Rectal smooth muscle tissue (tissue), 1 donor: ENCODE measurements around the gene HDAC4.

ENCODE experiments used
- H3K27ac ChIP-seq: one replicate; pipeline ENCODE4 v1.7.0; 2013; ENCODE audit warnings: low read depth, low read length, inconsistent platforms
- H3K27me3 ChIP-seq: one replicate; pipeline ENCODE4 v1.7.0; 2013; ENCODE audit warnings: low read length; ENCODE audit not compliant: control insufficient read depth, insufficient read depth
- H3K36me3 ChIP-seq: one replicate; pipeline ENCODE4 v1.7.0; 2013; ENCODE audit warnings: low read length; ENCODE audit not compliant: control insufficient read depth, insufficient read depth
- H3K4me1 ChIP-seq: one replicate; pipeline ENCODE4 v1.7.0; 2013; ENCODE audit warnings: low read length; ENCODE audit not compliant: control insufficient read depth, insufficient read depth
- H3K4me3 ChIP-seq: one replicate; pipeline ENCODE4 v1.7.0; 2013; ENCODE audit warnings: low read length
- H3K9ac ChIP-seq: one replicate; pipeline ENCODE4 v1.7.0; 2013; ENCODE audit warnings: low read length

Gene HDAC4

DNA sequence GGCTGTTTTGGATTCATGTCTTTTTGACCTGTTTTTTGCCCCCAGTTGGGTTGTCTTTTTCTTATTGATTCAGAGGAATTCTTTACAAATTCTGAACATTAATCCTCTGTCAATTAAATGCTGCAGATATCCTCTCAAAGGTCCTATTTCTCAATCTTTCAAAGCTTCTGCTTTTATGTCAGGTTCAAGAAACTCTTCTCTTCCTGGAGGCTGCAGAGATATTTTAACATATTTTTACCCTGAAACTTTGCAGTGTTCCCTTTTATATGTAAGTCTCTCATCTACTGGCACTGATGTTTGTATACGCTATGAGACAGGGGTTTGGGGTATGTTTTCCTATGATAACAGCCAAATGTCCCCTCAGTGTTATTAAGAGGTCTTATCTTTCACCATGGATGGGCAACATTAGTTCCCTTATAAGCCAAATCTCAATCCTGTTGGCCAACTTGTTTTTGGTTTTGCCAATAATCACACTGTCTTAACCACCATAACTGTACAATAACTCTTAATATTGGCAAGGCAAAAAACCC lies 159.3 kb downstream of the HDAC4 start:
- no peaks in the 10 kb centered on the region for H3K27me3 ChIP-seq
- no peak overlapping the region for H3K4me3 ChIP-seq
- peak overlapping the region; percentile 8 for H3K27ac ChIP-seq
- H3K9ac ChIP-seq: no peak overlapping the region
- H3K4me1 ChIP-seq: peaks cover 54% of the 10 kb centered on the region
- no peaks in the 10 kb centered on the region for H3K36me3 ChIP-seq

DNA sequence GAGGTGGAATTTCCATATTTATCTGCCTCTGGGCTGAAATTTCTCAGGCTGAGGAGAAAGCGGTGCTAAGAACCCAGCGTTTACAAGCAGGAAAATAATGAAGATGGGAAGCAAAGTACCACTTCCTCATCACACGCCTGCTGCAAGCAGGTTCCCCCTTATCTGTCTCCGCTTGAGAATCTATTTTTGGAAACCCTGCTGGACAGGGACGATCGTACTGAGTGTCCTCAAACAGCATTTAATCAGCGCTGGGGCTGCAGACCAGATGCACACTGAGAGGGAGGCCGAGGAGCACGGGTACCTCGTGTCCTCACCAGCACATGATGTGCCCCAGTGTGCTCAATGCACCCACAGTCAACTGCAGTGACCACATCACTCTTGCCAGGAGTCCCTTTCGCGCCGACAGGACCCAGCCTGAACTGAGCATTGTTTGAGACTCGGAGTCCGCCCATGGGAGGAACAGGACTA lies 160.4 kb downstream of the HDAC4 start:
- H3K27ac ChIP-seq: peak overlapping the region; percentile 79
- H3K9ac ChIP-seq: no peak overlapping the region
- no peaks in the 10 kb centered on the region for H3K27me3 ChIP-seq
- H3K4me3 ChIP-seq: peak overlapping the region; percentile 29
- peaks cover 43% of the 10 kb centered on the region for H3K4me1 ChIP-seq
- H3K36me3 ChIP-seq: no peaks in the 10 kb centered on the region

GRCh38 chr2:239239607-239240413 lies 161.0 kb downstream of the HDAC4 start:
- Histone ChIP-seq H3K36me3 (peaks cover 4% of the 10 kb centered on the region), H3K9ac (no peak overlapping the region), H3K27ac (peak overlapping the region; percentile 79), H3K4me1 (peaks cover 37% of the 10 kb centered on the region), H3K4me3 (peak overlapping the region; percentile 29), H3K27me3 (no peaks in the 10 kb centered on the region)

GRCh38 chr2:239238839-239239606 lies 161.8 kb downstream of the HDAC4 start:
- Histone ChIP-seq H3K4me3 (peak overlapping the region; percentile 29), H3K4me1 (peaks cover 32% of the 10 kb centered on the region), H3K27ac (peak overlapping the region; percentile 79)

DNA sequence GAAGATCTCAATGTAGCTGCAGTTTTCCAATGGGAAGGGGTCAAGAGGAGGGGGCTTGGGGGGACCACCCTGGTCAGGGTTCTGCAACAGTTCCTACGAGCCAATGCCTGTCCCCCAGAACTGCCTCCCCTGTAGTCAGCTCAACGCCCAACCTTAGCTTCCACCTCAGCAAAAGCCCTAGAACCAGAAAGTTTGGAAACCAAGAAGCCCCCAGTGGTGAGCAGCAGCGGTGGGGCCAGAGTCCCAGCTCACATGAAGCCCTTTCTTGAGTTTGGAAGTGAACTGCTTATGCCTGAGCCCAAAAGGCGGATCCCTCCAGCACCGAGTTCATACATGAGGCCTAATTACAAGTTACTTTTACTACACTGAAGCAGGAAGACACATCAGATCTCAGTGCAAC lies 162.4 kb downstream of the HDAC4 start:
- Histone ChIP-seq H3K36me3 (peaks cover 4% of the 10 kb centered on the region), H3K27ac (peak overlapping the region; percentile 79), H3K9ac (no peak overlapping the region), H3K4me3 (no peak overlapping the region), H3K4me1 (peaks cover 33% of the 10 kb centered on the region), H3K27me3 (no peaks in the 10 kb centered on the region)

More at GRCh38 chr2:239238839-239239606, 161.8 kb downstream of the HDAC4 start:
- Histone ChIP-seq H3K36me3 (peaks cover 4% of the 10 kb centered on the region), H3K9ac (no peak overlapping the region), H3K27me3 (no peaks in the 10 kb centered on the region)

DNA sequence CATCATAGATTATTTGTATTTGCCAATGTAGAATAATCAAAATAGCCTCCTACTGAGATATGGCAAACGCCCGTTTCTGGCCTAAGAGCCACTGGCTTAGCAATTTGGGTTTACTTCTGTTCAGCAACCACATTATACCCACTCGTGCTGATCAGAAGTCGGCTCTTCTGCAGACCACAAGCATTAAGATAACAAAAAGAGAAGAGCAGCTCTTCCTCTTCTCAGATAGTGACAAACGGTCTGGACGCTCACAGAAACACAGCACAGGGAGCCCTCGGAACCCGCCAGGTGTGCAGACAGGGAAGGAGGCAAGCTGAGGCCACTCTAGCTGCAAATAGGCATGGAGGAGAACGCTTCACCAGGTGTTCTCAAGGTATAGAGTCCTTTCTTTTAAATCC lies 164.0 kb downstream of the HDAC4 start:
- Histone ChIP-seq H3K4me3 (no peak overlapping the region), H3K36me3 (peaks cover 4% of the 10 kb centered on the region), H3K9ac (no peak overlapping the region), H3K4me1 (peaks cover 33% of the 10 kb centered on the region), H3K27ac (no peak overlapping the region), H3K27me3 (no peaks in the 10 kb centered on the region)

DNA sequence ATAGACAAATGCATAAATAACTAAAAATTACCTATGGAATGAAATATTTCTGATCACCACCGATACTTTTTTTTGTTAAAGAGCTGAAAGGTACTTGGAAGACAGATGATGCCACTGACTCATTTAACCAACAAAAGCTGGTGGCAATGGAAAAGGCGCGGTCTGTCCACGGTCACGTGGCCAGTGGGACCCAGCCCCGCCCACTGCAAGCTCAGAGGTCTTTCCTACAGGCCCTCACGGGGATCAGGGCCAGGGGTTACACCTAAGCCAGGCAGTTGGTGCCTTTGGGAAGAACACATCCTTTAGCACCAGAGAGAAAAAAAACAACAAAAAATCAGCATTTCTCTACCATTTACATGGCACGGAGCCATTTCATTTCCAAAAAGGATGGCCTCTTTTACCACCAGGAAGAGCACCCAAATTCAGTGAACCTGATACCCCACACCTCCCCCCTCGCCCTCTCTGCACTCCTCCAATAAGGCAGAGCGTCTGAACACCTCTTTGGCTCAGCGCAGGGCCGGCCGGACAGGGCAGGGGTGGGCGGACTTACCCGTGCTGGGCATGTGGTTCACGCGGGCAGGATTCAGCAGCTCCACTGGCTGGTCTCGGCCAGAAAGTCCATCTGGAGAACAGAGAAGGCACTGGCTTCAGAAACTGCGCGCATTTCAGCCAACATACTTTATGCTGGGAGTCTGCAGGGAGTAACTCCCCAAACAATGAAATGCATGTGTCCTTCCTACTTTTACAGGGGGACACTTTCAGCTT lies 164.6 kb downstream of the HDAC4 start:
- H3K4me3 ChIP-seq: no peak overlapping the region
- H3K4me1 ChIP-seq: peaks cover 29% of the 10 kb centered on the region
- no peaks in the 10 kb centered on the region for H3K27me3 ChIP-seq
- H3K27ac ChIP-seq: no peak overlapping the region
- no peak overlapping the region for H3K9ac ChIP-seq
- H3K36me3 ChIP-seq: peaks cover 4% of the 10 kb centered on the region

DNA sequence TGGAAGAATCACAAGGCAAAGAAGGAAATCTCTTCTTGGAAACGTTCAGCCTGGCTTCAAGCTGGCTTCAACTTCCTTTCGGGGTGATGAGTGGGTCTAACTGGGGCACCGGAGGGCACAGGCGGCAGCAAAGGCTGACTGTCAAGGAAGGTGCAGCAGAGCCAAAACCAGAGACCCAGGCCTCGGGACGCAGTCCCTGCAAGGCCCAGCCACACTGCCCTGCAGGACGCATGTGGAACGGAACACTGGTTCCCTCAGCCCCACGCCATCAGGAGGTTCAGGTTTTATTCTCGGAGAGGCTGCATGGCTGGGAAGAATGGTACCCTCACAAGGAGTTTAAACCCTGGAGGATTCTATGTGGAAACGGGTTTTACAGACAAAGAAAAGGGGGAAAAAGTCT lies 165.5 kb downstream of the HDAC4 start:
- Histone ChIP-seq H3K9ac (no peak overlapping the region), H3K27ac (no peak overlapping the region), H3K27me3 (no peaks in the 10 kb centered on the region), H3K4me1 (peaks cover 20% of the 10 kb centered on the region), H3K4me3 (no peak overlapping the region), H3K36me3 (peaks cover 4% of the 10 kb centered on the region)

- Histone ChIP-seq H3K27me3 (no peaks in the 10 kb centered on the region), H3K36me3 (peaks cover 4% of the 10 kb centered on the region), H3K4me1 (peaks cover 12% of the 10 kb centered on the region), H3K4me3 (no peak overlapping the region), H3K27ac (no peak overlapping the region), H3K9ac (no peak overlapping the region)
These were observed 166.3 kb downstream of the HDAC4 start for GRCh38 chr2:239234191-239235175.

GRCh38 chr2:239233576-239233975 lies 167.2 kb downstream of the HDAC4 start:
- Histone ChIP-seq H3K27me3 (no peaks in the 10 kb centered on the region), H3K4me3 (no peak overlapping the region), H3K36me3 (peaks cover 4% of the 10 kb centered on the region), H3K4me1 (peaks cover 3% of the 10 kb centered on the region), H3K9ac (no peak overlapping the region), H3K27ac (no peak overlapping the region)

DNA sequence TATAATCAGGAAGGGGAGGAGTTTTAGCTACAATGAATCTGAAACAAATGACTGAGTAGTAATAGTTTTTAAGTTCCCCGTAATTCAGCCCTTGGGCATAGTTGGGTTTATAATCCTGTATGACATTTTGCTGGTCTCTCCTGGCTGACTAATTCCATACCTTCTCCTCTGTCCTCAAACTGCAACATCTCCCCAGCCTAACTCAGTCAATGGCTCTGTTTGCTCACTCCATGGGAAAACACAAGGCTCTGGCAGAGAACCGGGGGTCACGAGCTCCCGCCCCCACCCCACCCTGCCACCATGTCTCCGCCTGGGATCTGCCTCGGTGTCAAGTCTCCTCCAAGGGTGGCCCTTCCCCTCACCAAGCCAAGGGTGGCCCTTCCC lies 168.6 kb downstream of the HDAC4 start:
- no peak overlapping the region for H3K9ac ChIP-seq
- H3K27ac ChIP-seq: no peak overlapping the region
- no peak overlapping the region for H3K4me3 ChIP-seq
- H3K36me3 ChIP-seq: peaks cover 4% of the 10 kb centered on the region
- no peaks in the 10 kb centered on the region for H3K27me3 ChIP-seq
- peaks cover 11% of the 10 kb centered on the region for H3K4me1 ChIP-seq
